ENCODE results near the gene CFAP68. TPM values are rescaled to one million over a fixed set of nuclear protein-coding genes. Genes with fewer than 3 reads are reported as not detected.

The CFAP68 gene
- total RNA-seq, 1 experiment from 2014 or later = 23.4 TPM

DNA sequence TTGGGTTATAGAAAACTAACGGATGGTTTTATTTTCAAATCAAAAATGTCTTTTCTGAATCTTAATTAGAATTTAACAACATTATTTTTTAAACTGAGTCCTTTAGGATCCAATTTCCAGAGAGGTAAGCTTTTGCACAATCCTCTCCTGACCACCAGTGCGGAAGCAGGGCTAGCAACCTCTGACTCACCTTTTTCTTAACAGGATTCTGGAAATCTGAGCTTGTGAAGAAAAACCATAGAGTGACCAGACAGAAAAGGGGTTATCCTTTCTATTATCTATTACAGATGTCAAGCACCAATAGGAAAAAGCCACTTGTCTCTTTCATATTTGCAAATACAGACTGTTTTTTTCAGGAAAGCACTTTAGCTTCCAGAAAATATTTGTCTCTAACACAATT is 33.3 kb upstream of the CFAP68 start:
- no peak for DNase-seq
- no peak overlapping the region for H4K8ac ChIP-seq (replicated peaks; ENCODE audit: insufficient read length, low read depth, low read length)
- H3K79me1 ChIP-seq (ENCODE audit: insufficient read depth, low read depth, low read length, poor library complexity, severe bottlenecking) = no peaks in the 10 kb centered on the region
- H3K23ac ChIP-seq (ENCODE audit: insufficient read length, low read depth, low read length) = no peak overlapping the region
- H3T11ph ChIP-seq (ENCODE audit: low read length) = no peak overlapping the region
- no peaks in the 10 kb centered on the region for H3K4me1 ChIP-seq (ENCODE audit: insufficient read depth, low read length)
- peaks cover 12 to 14% of the 10 kb centered on the region in 2 experiments for H3K4me1 Mint-ChIP-seq
- no peak overlapping the region for H3K27ac ChIP-seq (ENCODE audit: insufficient read length, low read depth, low read length)
- H3K27ac Mint-ChIP-seq = peak overlapping the region in 1 of 3 experiments; percentile 50; a peak in 2 of 7 replicates
- no peak overlapping the region for H2BK15ac ChIP-seq (ENCODE audit: low read depth, low read length)
- no peaks in the 10 kb centered on the region for H4K20me1 ChIP-seq (ENCODE audit: control insufficient read depth, insufficient read depth, insufficient read length)
- H2AFZ ChIP-seq (ENCODE audit: low read length) = no peak overlapping the region
- H3K9me3 Mint-ChIP-seq = no peaks in the 10 kb centered on the region
- H3K36me3 Mint-ChIP-seq (ENCODE audit: insufficient read depth in 1 of 3, low read depth in 3 of 3) = peaks cover 2 to 12% (median 10%) of the 10 kb centered on the region in 3 experiments; a peak in 4 of 7 replicates
- TF ChIP-seq, protein P1, sequence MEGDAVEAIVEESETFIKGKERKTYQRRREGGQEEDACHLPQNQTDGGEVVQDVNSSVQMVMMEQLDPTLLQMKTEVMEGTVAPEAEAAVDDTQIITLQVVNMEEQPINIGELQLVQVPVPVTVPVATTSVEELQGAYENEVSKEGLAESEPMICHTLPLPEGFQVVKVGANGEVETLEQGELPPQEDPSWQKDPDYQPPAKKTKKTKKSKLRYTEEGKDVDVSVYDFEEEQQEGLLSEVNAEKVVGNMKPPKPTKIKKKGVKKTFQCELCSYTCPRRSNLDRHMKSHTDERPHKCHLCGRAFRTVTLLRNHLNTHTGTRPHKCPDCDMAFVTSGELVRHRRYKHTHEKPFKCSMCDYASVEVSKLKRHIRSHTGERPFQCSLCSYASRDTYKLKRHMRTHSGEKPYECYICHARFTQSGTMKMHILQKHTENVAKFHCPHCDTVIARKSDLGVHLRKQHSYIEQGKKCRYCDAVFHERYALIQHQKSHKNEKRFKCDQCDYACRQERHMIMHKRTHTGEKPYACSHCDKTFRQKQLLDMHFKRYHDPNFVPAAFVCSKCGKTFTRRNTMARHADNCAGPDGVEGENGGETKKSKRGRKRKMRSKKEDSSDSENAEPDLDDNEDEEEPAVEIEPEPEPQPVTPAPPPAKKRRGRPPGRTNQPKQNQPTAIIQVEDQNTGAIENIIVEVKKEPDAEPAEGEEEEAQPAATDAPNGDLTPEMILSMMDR (conservative IDR thresholded peaks at IDR 0.05) = no peak
- H4K5ac ChIP-seq (ENCODE audit: insufficient read length, low read depth, low read length) = no peak overlapping the region
- no peak overlapping the region for H2BK5ac ChIP-seq (ENCODE audit: insufficient read length, low read length)
- H3K27me3 ChIP-seq (ENCODE audit: insufficient read depth, low read length) = no peaks in the 10 kb centered on the region
- H2AK5ac ChIP-seq (ENCODE audit: insufficient read length, low read length) = no peak overlapping the region
- H2BK12ac ChIP-seq (ENCODE audit: insufficient read length, low read depth, low read length) = no peak overlapping the region
- no CpG with 5 or more reads among the region's 2 CpGs for WGBS (ENCODE audit: extremely low coverage, insufficient read length, low lambda C conversion rate)
- no peak overlapping the region for H3K4me3 Mint-ChIP-seq
- H2BK20ac ChIP-seq (ENCODE audit: low read depth, low read length, poor library complexity, severe bottlenecking) = no peak overlapping the region
- no peak overlapping the region for H2BK120ac ChIP-seq (ENCODE audit: low read depth, low read length, poor library complexity, severe bottlenecking)
- no peak overlapping the region for H3K56ac ChIP-seq (ENCODE audit: insufficient read length, low read depth, low read length)
- no peak overlapping the region for H3K14ac ChIP-seq (ENCODE audit: insufficient read depth, low read length)
- H3K4ac ChIP-seq (ENCODE audit: low read depth, low read length) = no peak overlapping the region
- no peaks in the 10 kb centered on the region for H3K79me2 ChIP-seq (ENCODE audit: insufficient read depth, low read length)
- H3K4me2 ChIP-seq (ENCODE audit: insufficient read depth, insufficient read length, low read length) = no peak overlapping the region
- no peaks in the 10 kb centered on the region for H3K9me3 ChIP-seq (ENCODE audit: control insufficient read depth, low read depth, low read length)
- no peak overlapping the region for H3K9ac ChIP-seq (ENCODE audit: extremely low read depth, insufficient read length, low read length)
- no peaks in the 10 kb centered on the region for H3K23me2 ChIP-seq (ENCODE audit: insufficient read length, low read depth, low read length, poor library complexity, severe bottlenecking)
- no peak overlapping the region for H4K91ac ChIP-seq (ENCODE audit: insufficient read length, low read depth, low read length)
- H3K18ac ChIP-seq (ENCODE audit: insufficient read length, low read depth, low read length) = no peak overlapping the region
- no peaks in the 10 kb centered on the region for H3K27me3 Mint-ChIP-seq (ENCODE audit: low read depth)

Data from H9 (cell line).